Hepatocyte (in vitro differentiated cells): ENCODE data around the gene CCL14.
"Not testable (repeated sequence)": the region's sequence is repeated elsewhere in the genome, so short reads cannot be mapped to it uniquely, and the experiment has no call there.

Experiments
- EZH2 ChIP-seq: fragments of 200-600 bp; sonication (generic); IDR thresholded peaks from 2 replicates; pipeline ENCODE4 v1.6.1; 2016; ENCODE audit warnings: antibody characterized with exemption, mild to moderate bottlenecking, borderline replicate concordance
- TF ChIP-seq, protein P1 (sequence below): fragments of 200-600 bp; sonication (generic); IDR thresholded peaks from 2 replicates; pipeline ENCODE4 v1.5.1; 2016; ENCODE audit warnings: antibody characterized with exemption, mild to moderate bottlenecking; ENCODE audit not compliant: poor library complexity

DNA sequence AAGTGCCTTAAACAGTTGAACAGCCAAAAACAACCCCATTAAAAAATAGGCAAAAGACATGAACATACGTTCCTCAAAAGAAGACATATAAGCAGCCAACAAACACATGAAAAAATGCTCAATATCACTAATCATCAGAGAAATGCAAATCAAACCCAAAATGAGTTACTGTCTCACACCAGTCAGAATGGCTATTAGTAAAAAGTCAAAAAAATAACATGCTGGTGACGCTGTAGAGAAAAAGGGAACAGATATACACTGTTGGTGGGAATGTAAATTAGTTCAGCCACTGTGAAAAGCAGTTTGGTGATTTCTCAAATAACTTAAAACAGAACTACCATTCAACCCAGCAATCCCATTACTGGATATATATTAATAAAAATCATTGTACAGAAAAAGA lies 8.8 kb upstream of the CCL14 start:
- TF ChIP-seq, protein P1, sequence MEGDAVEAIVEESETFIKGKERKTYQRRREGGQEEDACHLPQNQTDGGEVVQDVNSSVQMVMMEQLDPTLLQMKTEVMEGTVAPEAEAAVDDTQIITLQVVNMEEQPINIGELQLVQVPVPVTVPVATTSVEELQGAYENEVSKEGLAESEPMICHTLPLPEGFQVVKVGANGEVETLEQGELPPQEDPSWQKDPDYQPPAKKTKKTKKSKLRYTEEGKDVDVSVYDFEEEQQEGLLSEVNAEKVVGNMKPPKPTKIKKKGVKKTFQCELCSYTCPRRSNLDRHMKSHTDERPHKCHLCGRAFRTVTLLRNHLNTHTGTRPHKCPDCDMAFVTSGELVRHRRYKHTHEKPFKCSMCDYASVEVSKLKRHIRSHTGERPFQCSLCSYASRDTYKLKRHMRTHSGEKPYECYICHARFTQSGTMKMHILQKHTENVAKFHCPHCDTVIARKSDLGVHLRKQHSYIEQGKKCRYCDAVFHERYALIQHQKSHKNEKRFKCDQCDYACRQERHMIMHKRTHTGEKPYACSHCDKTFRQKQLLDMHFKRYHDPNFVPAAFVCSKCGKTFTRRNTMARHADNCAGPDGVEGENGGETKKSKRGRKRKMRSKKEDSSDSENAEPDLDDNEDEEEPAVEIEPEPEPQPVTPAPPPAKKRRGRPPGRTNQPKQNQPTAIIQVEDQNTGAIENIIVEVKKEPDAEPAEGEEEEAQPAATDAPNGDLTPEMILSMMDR: not testable (repeated sequence)
- TF ChIP-seq EZH2: not testable (repeated sequence)
